ENCODE results near the gene JUND.
A peak's percentile ranks its signal among the peaks of the same experiment; 100 is the strongest.

JUND gene

GRCh38 chr19:18307271-18307681, 25.9 kb upstream of the JUND start:
- no peak overlapping the region for H2AK5ac ChIP-seq (ENCODE audit: low read length)
- H3K4me1 ChIP-seq (ENCODE audit: control insufficient read depth, low read depth, low read length): peaks cover 2% of the 10 kb centered on the region
- no peak overlapping the region for H4K5ac ChIP-seq (ENCODE audit: low read length)
- H3K36me3 ChIP-seq (ENCODE audit: control insufficient read depth, insufficient read depth, low read length): peaks cover 9% of the 10 kb centered on the region
- H3K56ac ChIP-seq (ENCODE audit: low read length): no peak overlapping the region
- no peak overlapping the region for H3K23ac ChIP-seq (ENCODE audit: low read length)
- DNase-seq: no peak
- no peaks in the 10 kb centered on the region for H3K79me2 ChIP-seq (ENCODE audit: control insufficient read depth, insufficient read depth, low read length)
- H3K18ac ChIP-seq (ENCODE audit: low read length): no peak overlapping the region
- H4K8ac ChIP-seq (ENCODE audit: low read depth, low read length): no peak overlapping the region
- H2BK15ac ChIP-seq (replicated peaks; ENCODE audit: low read depth): no peak overlapping the region
- H3K27ac ChIP-seq (ENCODE audit: low read depth, low read length): no peak overlapping the region
- no CpG with 5 or more reads among the region's 19 CpGs for WGBS (ENCODE audit: extremely low coverage, insufficient coverage, low lambda C conversion rate)
- H3K27me3 ChIP-seq (ENCODE audit: insufficient read depth, low read length, poor library complexity): no peaks in the 10 kb centered on the region
- peaks cover under 1% of the 10 kb centered on the region for H3K79me1 ChIP-seq (ENCODE audit: low read length)
- no peak overlapping the region for H2BK120ac ChIP-seq (ENCODE audit: low read depth, low read length)
- no peak overlapping the region for H3K4me2 ChIP-seq (ENCODE audit: low read length)
- no peak overlapping the region for H3K9ac ChIP-seq (ENCODE audit: low read length)
- H3K4ac ChIP-seq (ENCODE audit: low read depth, low read length): no peak overlapping the region
- no peak overlapping the region for H3K4me3 ChIP-seq (ENCODE audit: low read length)
- H2BK5ac ChIP-seq (ENCODE audit: low read length): no peak overlapping the region

GRCh38 chr19:18306888-18307260, 25.5 kb upstream of the JUND start:
- Histone ChIP-seq H3K4me1 (ENCODE audit: control insufficient read depth, low read depth, low read length) (peaks cover 2% of the 10 kb centered on the region), H3K4me2 (ENCODE audit: low read length) (no peak overlapping the region), H3K36me3 (ENCODE audit: control insufficient read depth, insufficient read depth, low read length) (peaks cover 7% of the 10 kb centered on the region), H3K79me2 (ENCODE audit: control insufficient read depth, insufficient read depth, low read length) (no peaks in the 10 kb centered on the region), H3K18ac (ENCODE audit: low read length) (no peak overlapping the region), H3K23ac (ENCODE audit: low read length) (no peak overlapping the region), H3K4me3 (ENCODE audit: low read length) (no peak overlapping the region), H4K5ac (ENCODE audit: low read length) (no peak overlapping the region), H2BK5ac (ENCODE audit: low read length) (no peak overlapping the region), H3K27ac (ENCODE audit: low read depth, low read length) (no peak overlapping the region), H2BK15ac (replicated peaks; ENCODE audit: low read depth) (no peak overlapping the region), H3K56ac (ENCODE audit: low read length) (no peak overlapping the region), H2AK5ac (ENCODE audit: low read length) (no peak overlapping the region), H3K4ac (ENCODE audit: low read depth, low read length) (no peak overlapping the region), H3K9ac (ENCODE audit: low read length) (no peak overlapping the region), H3K27me3 (ENCODE audit: insufficient read depth, low read length, poor library complexity) (no peaks in the 10 kb centered on the region), H3K79me1 (ENCODE audit: low read length) (no peaks in the 10 kb centered on the region), H4K8ac (ENCODE audit: low read depth, low read length) (no peak overlapping the region), H2BK120ac (ENCODE audit: low read depth, low read length) (no peak overlapping the region)
- no CpG with 5 or more reads among the region's 14 CpGs for WGBS (ENCODE audit: extremely low coverage, insufficient coverage, low lambda C conversion rate)
- DNase-seq: no peak

GRCh38 chr19:18306209-18306887, 24.9 kb upstream of the JUND start:
- no peak overlapping the region for H4K5ac ChIP-seq (ENCODE audit: low read length)
- H3K4ac ChIP-seq (ENCODE audit: low read depth, low read length): no peak overlapping the region
- no peak overlapping the region for H3K27ac ChIP-seq (ENCODE audit: low read depth, low read length)
- H3K9ac ChIP-seq (ENCODE audit: low read length): no peak overlapping the region
- peaks cover 2% of the 10 kb centered on the region for H3K4me1 ChIP-seq (ENCODE audit: control insufficient read depth, low read depth, low read length)
- no peak overlapping the region for H2BK15ac ChIP-seq (replicated peaks; ENCODE audit: low read depth)
- no peaks in the 10 kb centered on the region for H3K27me3 ChIP-seq (ENCODE audit: insufficient read depth, low read length, poor library complexity)
- no peak overlapping the region for H4K8ac ChIP-seq (ENCODE audit: low read depth, low read length)
- H3K79me2 ChIP-seq (ENCODE audit: control insufficient read depth, insufficient read depth, low read length): no peaks in the 10 kb centered on the region
- WGBS (ENCODE audit: extremely low coverage, insufficient coverage, low lambda C conversion rate): no CpG with 5 or more reads among the region's 26 CpGs
- no peak overlapping the region for H3K4me3 ChIP-seq (ENCODE audit: low read length)
- H3K36me3 ChIP-seq (ENCODE audit: control insufficient read depth, insufficient read depth, low read length): peaks cover 6% of the 10 kb centered on the region
- no peaks in the 10 kb centered on the region for H3K79me1 ChIP-seq (ENCODE audit: low read length)
- no peak overlapping the region for H3K56ac ChIP-seq (ENCODE audit: low read length)
- no peak for DNase-seq
- no peak overlapping the region for H2AK5ac ChIP-seq (ENCODE audit: low read length)
- no peak overlapping the region for H2BK120ac ChIP-seq (ENCODE audit: low read depth, low read length)
- H3K18ac ChIP-seq (ENCODE audit: low read length): no peak overlapping the region
- no peak overlapping the region for H3K23ac ChIP-seq (ENCODE audit: low read length)
- H2BK5ac ChIP-seq (ENCODE audit: low read length): no peak overlapping the region
- H3K4me2 ChIP-seq (ENCODE audit: low read length): no peak overlapping the region

- Histone ChIP-seq H3K23ac (ENCODE audit: low read length) (no peak overlapping the region), H3K4me3 (ENCODE audit: low read length) (no peak overlapping the region), H3K27me3 (ENCODE audit: insufficient read depth, low read length, poor library complexity) (no peaks in the 10 kb centered on the region), H3K79me2 (ENCODE audit: control insufficient read depth, insufficient read depth, low read length) (no peaks in the 10 kb centered on the region), H2BK120ac (ENCODE audit: low read depth, low read length) (peak overlapping the region; percentile 84), H3K9ac (ENCODE audit: low read length) (peak overlapping the region; percentile 74), H3K27ac (ENCODE audit: low read depth, low read length) (peak overlapping the region; percentile 97), H3K4ac (ENCODE audit: low read depth, low read length) (peak overlapping the region; percentile 92), H2AK5ac (ENCODE audit: low read length) (no peak overlapping the region), H2BK5ac (ENCODE audit: low read length) (peak overlapping the region; percentile 82), H3K4me2 (ENCODE audit: low read length) (peak overlapping the region; percentile 16), H3K36me3 (ENCODE audit: control insufficient read depth, insufficient read depth, low read length) (peaks cover 4% of the 10 kb centered on the region), H3K79me1 (ENCODE audit: low read length) (no peaks in the 10 kb centered on the region), H3K4me1 (ENCODE audit: control insufficient read depth, low read depth, low read length) (peaks cover 2% of the 10 kb centered on the region), H3K56ac (ENCODE audit: low read length) (peak overlapping the region; percentile 88), H4K5ac (ENCODE audit: low read length) (no peak overlapping the region), H4K8ac (ENCODE audit: low read depth, low read length) (no peak overlapping the region), H2BK15ac (replicated peaks; ENCODE audit: low read depth) (no peak overlapping the region), H3K18ac (ENCODE audit: low read length) (peak overlapping the region; percentile 84)
- peak; percentile 86 for DNase-seq
- no CpG with 5 or more reads among the region's 29 CpGs for WGBS (ENCODE audit: extremely low coverage, insufficient coverage, low lambda C conversion rate)
These were observed 23.3 kb upstream of the JUND start for GRCh38 chr19:18304458-18305310.

- WGBS (ENCODE audit: extremely low coverage, insufficient coverage, low lambda C conversion rate): no CpG with 5 or more reads among the region's 2 CpGs
- H3K9ac ChIP-seq (ENCODE audit: low read length): peak overlapping the region; percentile 49
- peaks cover 2% of the 10 kb centered on the region for H3K4me1 ChIP-seq (ENCODE audit: control insufficient read depth, low read depth, low read length)
- H3K79me1 ChIP-seq (ENCODE audit: low read length): no peaks in the 10 kb centered on the region
- peak overlapping the region; percentile 16 for H3K4me2 ChIP-seq (ENCODE audit: low read length)
- DNase-seq: no peak
- H4K8ac ChIP-seq (ENCODE audit: low read depth, low read length): no peak overlapping the region
- H2AK5ac ChIP-seq (ENCODE audit: low read length): peak overlapping the region; percentile 95
- peaks cover 2% of the 10 kb centered on the region for H3K36me3 ChIP-seq (ENCODE audit: control insufficient read depth, insufficient read depth, low read length)
- H2BK120ac ChIP-seq (ENCODE audit: low read depth, low read length): no peak overlapping the region
- H3K23ac ChIP-seq (ENCODE audit: low read length): no peak overlapping the region
- no peaks in the 10 kb centered on the region for H3K27me3 ChIP-seq (ENCODE audit: insufficient read depth, low read length, poor library complexity)
- no peak overlapping the region for H4K5ac ChIP-seq (ENCODE audit: low read length)
- peak overlapping the region; percentile 97 for H3K27ac ChIP-seq (ENCODE audit: low read depth, low read length)
- no peak overlapping the region for H2BK15ac ChIP-seq (replicated peaks; ENCODE audit: low read depth)
- no peak overlapping the region for H3K4me3 ChIP-seq (ENCODE audit: low read length)
- H3K18ac ChIP-seq (ENCODE audit: low read length): no peak overlapping the region
- peak overlapping the region; percentile 88 for H3K56ac ChIP-seq (ENCODE audit: low read length)
- H3K79me2 ChIP-seq (ENCODE audit: control insufficient read depth, insufficient read depth, low read length): no peaks in the 10 kb centered on the region
- no peak overlapping the region for H3K4ac ChIP-seq (ENCODE audit: low read depth, low read length)
- peak overlapping the region; percentile 58 for H2BK5ac ChIP-seq (ENCODE audit: low read length)
These were observed 22.7 kb upstream of the JUND start for GRCh38 chr19:18304208-18304457.
